Measurements from ENCODE around the gene PECR. TPM values are rescaled to one million over a fixed set of nuclear protein-coding genes. Genes with fewer than 3 reads are reported as not detected.

Gene PECR
- total and polyA plus RNA-seq, 10 of the 15 experiments (the other 5 are each of a cell fraction or from before 2014, with no cell fraction given): 7.6 to 37.4 (median 25.7) TPM

- ChIA-PET CTCF (interaction anchor here (0.7 to 9.8 kb wide), 11 partner anchors 9 to 92 kb away, joined by 3 to 323 read pairs (median 19); partner anchors contain the start of gene MREG), SMC1A (ENCODE audit: uncharacterized antibody, unreplicated experiment) (interaction anchor here (1.0 to 11.6 kb wide), 17 partner anchors 8 to 119 kb away, joined by 3 to 224 read pairs (median 8); partner anchors contain the start of gene MREG), RAD21 (ENCODE audit: unreplicated experiment) (interaction anchor here (0.7 to 11.4 kb wide), 9 partner anchors 10 to 92 kb away, joined by 3 to 172 read pairs (median 15); no protein-coding TSS in a partner anchor), POLR2A (interaction anchor here (1.3 to 1.5 kb wide), 2 partner anchors 10 to 76 kb away, joined by 3 to 4 read pairs; no protein-coding TSS in a partner anchor)
- TF ChIP-seq ASH2L (IDR thresholded peaks at IDR 0.05; ENCODE audit: borderline replicate concordance, low read depth): no peak
- Histone ChIP-seq H3K27ac (ENCODE audit: control insufficient read depth, insufficient read depth) (no peak overlapping the region), H3K27me3 (replicated peaks in 1 of 2; ENCODE audit: control insufficient read depth in 2 of 2, insufficient read depth in 2 of 2, low read length in 1 of 2) (no peaks in the 10 kb centered on the region), H3K4me2 (ENCODE audit: control insufficient read depth, insufficient read depth) (no peak overlapping the region), H3K79me2 (ENCODE audit: control insufficient read depth, insufficient read depth, low read length) (no peaks in the 10 kb centered on the region), H3K9me3 (replicated peaks; ENCODE audit: control insufficient read depth, insufficient read depth, low read length) (no peaks in the 10 kb centered on the region), H3K4me1 (ENCODE audit: control insufficient read depth, insufficient read depth, low read length) (peaks cover 3% of the 10 kb centered on the region; the same call in 1 of the 2 replicates), H3K4me3 (no peak overlapping the region), H2AFZ (ENCODE audit: control insufficient read depth, low read depth, low read length) (no peak overlapping the region), H3K36me3 (ENCODE audit: control insufficient read depth in 2 of 2, insufficient read depth in 2 of 2, low read length in 1 of 2) (no peaks in the 10 kb centered on the region), H4K20me1 (ENCODE audit: control insufficient read depth, insufficient read depth) (no peaks in the 10 kb centered on the region), H3K9ac (ENCODE audit: control insufficient read depth, insufficient read depth, low read length) (no peak overlapping the region)
- DNase-seq (ENCODE audit: low read depth, low spot score) (no peak), ATAC-seq (no peak), FAIRE-seq (no peak)
- intact Hi-C loops (cut with micrococcal nuclease; ENCODE audit: unreplicated experiment): no loop called here
- in situ Hi-C loops (cut with MboI): loop anchor here (5.0 kb wide), 1 partner anchor 70 kb away; no protein-coding TSS in a partner anchor
- no TSS peak for BruUV-seq (replicated peaks)
- 94% methylated on average over 7 of the region's 7 CpGs for WGBS (ENCODE audit: insufficient coverage, insufficient replicate concordance, low lambda C conversion rate, missing lambda C conversion rate)
Measured at GRCh38 chr2:216021768-216022565, 59.6 kb downstream of the PECR start.

DNA sequence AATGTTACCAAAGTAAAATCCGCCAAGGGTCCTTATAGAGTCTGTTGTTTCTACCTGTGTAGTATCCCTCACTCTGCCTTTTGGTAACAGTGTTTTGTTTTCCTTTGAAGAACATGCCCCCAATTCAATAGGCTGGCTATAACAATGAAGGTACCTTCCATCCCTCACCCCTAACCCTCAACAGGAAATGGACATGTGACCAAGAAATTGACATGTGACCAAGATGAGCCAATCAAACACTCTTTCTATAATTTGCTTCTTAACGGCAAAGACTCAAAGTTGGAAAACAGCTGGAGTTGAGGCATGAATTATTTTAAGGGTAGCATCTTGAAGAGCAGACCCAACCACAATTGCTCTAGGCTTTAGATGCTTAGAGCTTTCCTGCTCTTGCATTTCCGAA, 62.9 kb downstream of the PECR start:
- Histone ChIP-seq H3K27ac (ENCODE audit: control insufficient read depth, insufficient read depth) (no peak overlapping the region), H4K20me1 (ENCODE audit: control insufficient read depth, insufficient read depth) (no peaks in the 10 kb centered on the region), H3K4me1 (ENCODE audit: control insufficient read depth, insufficient read depth, low read length) (peaks cover 24% of the 10 kb centered on the region), H3K9ac (ENCODE audit: control insufficient read depth, insufficient read depth, low read length) (no peak overlapping the region), H2AFZ (ENCODE audit: control insufficient read depth, low read depth, low read length) (no peak overlapping the region), H3K36me3 (ENCODE audit: control insufficient read depth in 2 of 2, insufficient read depth in 2 of 2, low read length in 1 of 2) (no peaks in the 10 kb centered on the region), H3K27me3 (replicated peaks in 1 of 2; ENCODE audit: control insufficient read depth in 2 of 2, insufficient read depth in 2 of 2, low read length in 1 of 2) (no peaks in the 10 kb centered on the region), H3K4me3 (no peak overlapping the region), H3K9me3 (replicated peaks; ENCODE audit: control insufficient read depth, insufficient read depth, low read length) (no peaks in the 10 kb centered on the region; the same call in 2 of the 3 replicates), H3K4me2 (ENCODE audit: control insufficient read depth, insufficient read depth) (no peak overlapping the region), H3K79me2 (ENCODE audit: control insufficient read depth, insufficient read depth, low read length) (peaks cover 3% of the 10 kb centered on the region; the same call in 1 of the 2 replicates)
- intact Hi-C loops (cut with micrococcal nuclease; ENCODE audit: unreplicated experiment) (no loop called here), in situ Hi-C loops (cut with MboI) (no loop called here)
- ChIA-PET SMC1A (ENCODE audit: uncharacterized antibody, unreplicated experiment) (interaction anchor here (0.9 to 11.6 kb wide), 10 partner anchors 12 to 122 kb away, joined by 3 to 224 read pairs (median 4); no protein-coding TSS in a partner anchor), POLR2A (interaction anchor here (0.6 to 4.6 kb wide), 4 partner anchors 12 to 95 kb away, joined by 3 to 61 read pairs (median 3); no protein-coding TSS in a partner anchor), CTCF (interaction anchor here (0.6 to 9.8 kb wide), 8 partner anchors 13 to 1206 kb away, joined by 3 to 323 read pairs (median 4); no protein-coding TSS in a partner anchor), RAD21 (ENCODE audit: unreplicated experiment) (interaction anchor here (0.5 to 11.4 kb wide), 5 partner anchors 13 to 617 kb away, joined by 3 to 172 read pairs (median 39); no protein-coding TSS in a partner anchor)
- FAIRE-seq (no peak), ATAC-seq (no peak), DNase-seq (ENCODE audit: low read depth, low spot score) (no peak)
- WGBS (ENCODE audit: insufficient coverage, insufficient replicate concordance, low lambda C conversion rate, missing lambda C conversion rate): 99% methylated on average over 3 of the region's 3 CpGs
- BruUV-seq (replicated peaks): no TSS peak
- no peak for TF ChIP-seq KAT2A (conservative IDR thresholded peaks at IDR 0.05; ENCODE audit: control insufficient read depth, low read depth, low read length)
- TF ChIP-seq CREM (IDR thresholded peaks at IDR 0.05; ENCODE audit: low read depth): no peak
- peak; percentile 85 for TF ChIP-seq RAD51 (IDR thresholded peaks at IDR 0.05)
- TF ChIP-seq RELA (IDR thresholded peaks at IDR 0.05; ENCODE audit: borderline replicate concordance, partially characterized antibody): no peak
- TF ChIP-seq CHD2 (IDR thresholded peaks at IDR 0.05; ENCODE audit: borderline replicate concordance, low read depth, low read length): no peak
- TF ChIP-seq, protein P1, sequence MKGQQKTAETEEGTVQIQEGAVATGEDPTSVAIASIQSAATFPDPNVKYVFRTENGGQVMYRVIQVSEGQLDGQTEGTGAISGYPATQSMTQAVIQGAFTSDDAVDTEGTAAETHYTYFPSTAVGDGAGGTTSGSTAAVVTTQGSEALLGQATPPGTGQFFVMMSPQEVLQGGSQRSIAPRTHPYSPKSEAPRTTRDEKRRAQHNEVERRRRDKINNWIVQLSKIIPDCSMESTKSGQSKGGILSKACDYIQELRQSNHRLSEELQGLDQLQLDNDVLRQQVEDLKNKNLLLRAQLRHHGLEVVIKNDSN (IDR thresholded peaks at IDR 0.05; ENCODE audit: borderline replicate concordance, extremely low read length, insufficient read depth, low read depth, low read length): peak; percentile 46
- no peak for TF ChIP-seq CREB1 (IDR thresholded peaks at IDR 0.05; ENCODE audit: low read depth)
- TF ChIP-seq BCL3 (IDR thresholded peaks at IDR 0.05; ENCODE audit: borderline replicate concordance, insufficient read depth, low read depth, low read length, poor library complexity, severe bottlenecking): no peak

All from GM12878 (cell line).